ENCODE measurements around the gene FXYD5.

DNA sequence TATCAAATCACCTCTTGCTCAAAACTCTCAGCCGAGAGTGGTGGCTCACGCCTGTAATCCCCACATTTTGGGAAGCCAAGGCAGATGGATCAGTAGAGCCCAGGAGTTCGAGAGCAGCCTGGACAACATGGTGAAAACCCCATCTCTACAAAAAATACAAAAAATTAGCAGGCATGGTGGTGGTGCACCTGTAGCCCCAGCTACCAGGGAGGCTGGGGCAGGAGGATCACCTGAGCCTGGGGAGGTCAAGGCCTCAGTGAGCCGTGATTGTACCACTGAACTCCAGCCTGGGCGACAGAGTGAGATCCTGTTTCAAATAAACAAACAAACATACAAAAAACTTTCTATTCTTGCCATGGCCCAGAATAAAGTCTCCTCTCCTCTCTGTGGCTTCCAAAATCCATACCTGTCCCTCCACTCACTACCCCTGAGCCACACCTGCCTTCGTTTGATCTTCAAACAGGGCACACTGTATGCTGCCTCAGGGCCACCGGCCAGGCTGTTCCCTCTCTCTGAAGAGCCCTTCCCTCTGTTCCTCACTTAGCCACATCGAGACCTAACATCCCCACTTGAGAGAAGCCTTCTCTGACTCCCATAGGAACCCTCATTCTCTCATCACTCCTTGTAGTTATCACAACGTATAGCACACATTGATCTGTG is 26.0 kb upstream of the FXYD5 start:
- TF ChIP-seq, protein P1, sequence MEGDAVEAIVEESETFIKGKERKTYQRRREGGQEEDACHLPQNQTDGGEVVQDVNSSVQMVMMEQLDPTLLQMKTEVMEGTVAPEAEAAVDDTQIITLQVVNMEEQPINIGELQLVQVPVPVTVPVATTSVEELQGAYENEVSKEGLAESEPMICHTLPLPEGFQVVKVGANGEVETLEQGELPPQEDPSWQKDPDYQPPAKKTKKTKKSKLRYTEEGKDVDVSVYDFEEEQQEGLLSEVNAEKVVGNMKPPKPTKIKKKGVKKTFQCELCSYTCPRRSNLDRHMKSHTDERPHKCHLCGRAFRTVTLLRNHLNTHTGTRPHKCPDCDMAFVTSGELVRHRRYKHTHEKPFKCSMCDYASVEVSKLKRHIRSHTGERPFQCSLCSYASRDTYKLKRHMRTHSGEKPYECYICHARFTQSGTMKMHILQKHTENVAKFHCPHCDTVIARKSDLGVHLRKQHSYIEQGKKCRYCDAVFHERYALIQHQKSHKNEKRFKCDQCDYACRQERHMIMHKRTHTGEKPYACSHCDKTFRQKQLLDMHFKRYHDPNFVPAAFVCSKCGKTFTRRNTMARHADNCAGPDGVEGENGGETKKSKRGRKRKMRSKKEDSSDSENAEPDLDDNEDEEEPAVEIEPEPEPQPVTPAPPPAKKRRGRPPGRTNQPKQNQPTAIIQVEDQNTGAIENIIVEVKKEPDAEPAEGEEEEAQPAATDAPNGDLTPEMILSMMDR (conservative IDR thresholded peaks at IDR 0.05) = no peak
- no peak for TF ChIP-seq EZH2 (IDR thresholded peaks at IDR 0.05; ENCODE audit: low read depth)

Data from PC-9 (cell line).